KOPT-K1 (cell line): Measurements from ENCODE around the gene CYP8B1.

Source experiments
- H3K27ac ChIP-seq: fragments of 200-600 bp; sonication (generic); 2 replicates; pipeline ENCODE4 v1.5.1; 2016; ENCODE audit warnings: antibody characterized with exemption, mild to moderate bottlenecking, low read depth, low read length; ENCODE audit not compliant: poor library complexity, severe bottlenecking
- H3K36me3 ChIP-seq: fragments of 200-600 bp; sonication (generic); 2 replicates; pipeline ENCODE4 v1.5.1; 2017; ENCODE audit warnings: antibody characterized with exemption, mild to moderate bottlenecking, low read length, moderate library complexity; ENCODE audit not compliant: insufficient read depth
- H3K9me3 ChIP-seq: fragments of 200-600 bp; sonication (generic); 2 replicates; pipeline ENCODE4 v1.5.1; 2017; ENCODE audit warnings: antibody characterized with exemption, low read length, mild to moderate bottlenecking; ENCODE audit not compliant: insufficient read depth, poor library complexity, severe bottlenecking

Gene CYP8B1

GRCh38 chr3:42875325-42876151 is at the start of gene CYP8B1:
Gene CYP8B1, minus strand, starts transcription at chr3:42875879. Its CDS starts 63 bp downstream, at chr3:42875816.
- Histone ChIP-seq H3K9me3 (no peaks in the 10 kb centered on the region), H3K27ac (no peak within 1 kb of the TSS), H3K36me3 (no peaks in the 10 kb centered on the region)

- no peaks in the 10 kb centered on the region for H3K36me3 ChIP-seq
- peaks cover under 1% of the 10 kb centered on the region for H3K9me3 ChIP-seq
- H3K27ac ChIP-seq, result no peak overlapping the region
Observed at GRCh38 chr3:42923606-42924005, 47.9 kb upstream of the CYP8B1 start.

GRCh38 chr3:42914771-42915515 is 39.3 kb upstream of the CYP8B1 start:
- H3K27ac ChIP-seq, result no peak overlapping the region
- peaks cover 73% of the 10 kb centered on the region for H3K9me3 ChIP-seq
- no peaks in the 10 kb centered on the region for H3K36me3 ChIP-seq

- H3K36me3 ChIP-seq, result no peaks in the 10 kb centered on the region
- no peak overlapping the region for H3K27ac ChIP-seq
- peaks cover 62% of the 10 kb centered on the region for H3K9me3 ChIP-seq
Observed at GRCh38 chr3:42911551-42911950, 35.9 kb upstream of the CYP8B1 start.

- Histone ChIP-seq H3K27ac (no peak overlapping the region), H3K36me3 (no peaks in the 10 kb centered on the region), H3K9me3 (peaks cover 48% of the 10 kb centered on the region)
Observed at GRCh38 chr3:42908675-42909074, 33.0 kb upstream of the CYP8B1 start.

GRCh38 chr3:42906848-42907183 is 31.1 kb upstream of the CYP8B1 start:
- peaks cover 38% of the 10 kb centered on the region for H3K9me3 ChIP-seq
- H3K36me3 ChIP-seq, result no peaks in the 10 kb centered on the region
- no peak overlapping the region for H3K27ac ChIP-seq

- Histone ChIP-seq H3K36me3 (no peaks in the 10 kb centered on the region), H3K27ac (no peak within 1 kb of the TSS), H3K9me3 (peaks cover 36% of the 10 kb centered on the region)
Observed at GRCh38 chr3:42906070-42906847, 30.6 kb upstream of the CYP8B1 start, which contains the start of gene ZNF662. Gene ZNF662, plus strand, starts transcription at chr3:42906142. Its CDS starts 1,973 bp downstream, at chr3:42908115.

GRCh38 chr3:42905740-42906069 is 30.0 kb upstream of the CYP8B1 start:
- Histone ChIP-seq H3K27ac (no peak overlapping the region), H3K9me3 (peaks cover 30% of the 10 kb centered on the region), H3K36me3 (no peaks in the 10 kb centered on the region)

- Histone ChIP-seq H3K27ac (no peak overlapping the region), H3K9me3 (peaks cover 19% of the 10 kb centered on the region), H3K36me3 (no peaks in the 10 kb centered on the region)
Observed at GRCh38 chr3:42904076-42904475, 28.4 kb upstream of the CYP8B1 start.

GRCh38 chr3:42902257-42902656 is 26.6 kb upstream of the CYP8B1 start:
- H3K36me3 ChIP-seq, result no peaks in the 10 kb centered on the region
- H3K9me3 ChIP-seq, result peaks cover 15% of the 10 kb centered on the region
- H3K27ac ChIP-seq, result no peak overlapping the region

- Histone ChIP-seq H3K9me3 (peaks cover 10% of the 10 kb centered on the region), H3K27ac (no peak overlapping the region), H3K36me3 (no peaks in the 10 kb centered on the region)
Observed at GRCh38 chr3:42901073-42901415, 25.4 kb upstream of the CYP8B1 start.

- peaks cover 4% of the 10 kb centered on the region for H3K9me3 ChIP-seq
- no peak overlapping the region for H3K27ac ChIP-seq
- no peaks in the 10 kb centered on the region for H3K36me3 ChIP-seq
Observed at GRCh38 chr3:42900226-42901072, 24.8 kb upstream of the CYP8B1 start.

GRCh38 chr3:42898896-42899675 is 23.4 kb upstream of the CYP8B1 start:
- Histone ChIP-seq H3K27ac (no peak overlapping the region), H3K9me3 (no peaks in the 10 kb centered on the region), H3K36me3 (no peaks in the 10 kb centered on the region)

GRCh38 chr3:42895580-42895868 is 19.8 kb upstream of the CYP8B1 start:
- no peak overlapping the region for H3K27ac ChIP-seq
- H3K36me3 ChIP-seq, result no peaks in the 10 kb centered on the region
- no peaks in the 10 kb centered on the region for H3K9me3 ChIP-seq
